HepG2 (cell line): ENCODE measurements around the gene PDZRN4. TPM values are rescaled to one million over a fixed set of nuclear protein-coding genes. Genes with fewer than 3 reads are reported as not detected.

ENCODE experiments used
- ATAC-seq: fragments of 200-7000 bp; cut with Tn5 transposase; 3 replicates; pipeline ENCODE4 v1.9.1; 2020; ENCODE audit warnings: mild to moderate bottlenecking, moderate library complexity
- BruUV-seq: library from RNA; stranded (reverse); fragments of 400-500 nt; replicated peaks from 2 replicates; lab custom pipeline; 2021; lab: Mats Ljungman, UMichigan
- CTCF ChIA-PET: fragments of 300-600 bp; formaldehyde crosslinking; extraction: SDS; loops from one replicate; lab custom pipeline; 2021; ENCODE audit warnings: low total read pairs, inconsistent platforms, low intra/inter-chr PET ratio; lab: Yijun Ruan, JAX
- POLR2A ChIA-PET: fragments of 350-600 bp; sonication (Branson Sonifier 250); formaldehyde crosslinking; loops from one replicate; lab custom pipeline; 2020; ENCODE audit warnings: antibody characterized with exemption, inconsistent platforms; lab: Yijun Ruan, JAX
- DNase-seq: peaks from one replicate; pipeline ENCODE4 v3.0.0-alpha.2; 2015; ENCODE audit warnings: low spot score
- FAIRE-seq: peaks from 3 replicates; lab custom pipeline; 2011; peaks lifted over from hg19 to GRCh38; lab: Jason Lieb, UNC
- H2AFZ ChIP-seq: one replicate; pipeline ENCODE4 v1.6.1; 2011; ENCODE audit warnings: low read length, inconsistent platforms
- H3K27ac ChIP-seq: fragments of 300-600 bp; 3 replicates; pipeline ENCODE4 v1.8.0; 2011; ENCODE audit warnings: mixed run types, mild to moderate bottlenecking, mixed read lengths, low read length, inconsistent platforms; ENCODE audit not compliant: insufficient read depth; ENCODE audit errors: extremely low read length
- H3K27me3 ChIP-seq, 2 experiments: fragments of 200-600 bp in 1 of 2; 2 replicates in 1 of 2; 3 replicates in 1 of 2; pipeline versions ENCODE4 v1.6.0 to v1.8.0; 2011; ENCODE audit warnings: low read length in 2 of 2, mild to moderate bottlenecking in 2 of 2, moderate library complexity in 2 of 2, inconsistent platforms in 1 of 2; ENCODE audit not compliant: insufficient read depth in 2 of 2, control insufficient read depth in 1 of 2
- H3K36me3 ChIP-seq, 2 experiments: fragments of 200-600 bp in 1 of 2; replicated peaks in 1 of 2; 2 replicates in 1 of 2; 3 replicates in 1 of 2; pipeline versions ENCODE4 v1.5.1 to v1.8.0; 2011; ENCODE audit warnings: low read length in 2 of 2, inconsistent platforms in 1 of 2; ENCODE audit not compliant: insufficient read depth in 2 of 2, control insufficient read depth in 1 of 2
- H3K4me1 ChIP-seq: 2 replicates; pipeline ENCODE4 v1.5.1; 2012; ENCODE audit warnings: low read length, inconsistent platforms; ENCODE audit not compliant: insufficient read depth
- H3K4me2 ChIP-seq: 2 replicates; pipeline ENCODE4 v1.6.0; 2011; ENCODE audit warnings: low read depth, low read length, inconsistent platforms
- H3K4me3 ChIP-seq, 3 experiments: fragments of 200-600 bp in 1 of 3; sonication (generic), shearing (Covaris generic) in 1 of 3; replicated peaks in 1 of 3; 2 replicates each; pipeline ENCODE4 v1.5.1; 2011 to 2016; ENCODE audit warnings: low read length in 3 of 3, inconsistent platforms in 2 of 3, low read depth in 2 of 3, mild to moderate bottlenecking in 2 of 3, control low read depth in 1 of 3, mixed read lengths in 1 of 3; ENCODE audit not compliant: insufficient read depth in 1 of 3
- H3K79me2 ChIP-seq: one replicate; pipeline ENCODE4 v1.6.1; 2011; ENCODE audit warnings: low read length, inconsistent platforms; ENCODE audit not compliant: insufficient read depth
- H3K9ac ChIP-seq: 2 replicates; pipeline ENCODE4 v1.6.0; 2011; ENCODE audit warnings: mild to moderate bottlenecking, low read depth, low read length, inconsistent platforms; ENCODE audit not compliant: insufficient read depth
- H3K9me3 ChIP-seq: 2 replicates; pipeline ENCODE4 v1.5.1; 2012; ENCODE audit warnings: mild to moderate bottlenecking, low read length
- H4K20me1 ChIP-seq: 2 replicates; pipeline ENCODE4 v1.6.0; 2011; ENCODE audit warnings: inconsistent platforms, mild to moderate bottlenecking, low read length, moderate library complexity; ENCODE audit not compliant: insufficient read depth
- CREB1 ChIP-seq, 2 experiments: fragments of 450-650 bp in 1 of 2; IDR thresholded peaks; 2 replicates each; pipeline ENCODE4 v1.6.1; 2016 to 2017; ENCODE audit warnings: control low read depth in 1 of 2, mild to moderate bottlenecking in 1 of 2, missing compliant biosample characterization in 1 of 2, missing genetic modification characterization in 1 of 2
- HBP1 ChIP-seq: IDR thresholded peaks from 2 replicates; pipeline ENCODE4 v1.6.1; 2016; ENCODE audit warnings: low read depth, control low read depth
- HOXD1 ChIP-seq: sonication (generic); formaldehyde crosslinking; IDR thresholded peaks from 2 replicates; pipeline ENCODE4 v1.5.0; 2020; ENCODE audit warnings: missing genetic modification reagents
- NFATC3 ChIP-seq: sonication (generic); formaldehyde crosslinking; IDR thresholded peaks from 2 replicates; pipeline ENCODE4 v1.5.1; 2020; ENCODE audit warnings: mild to moderate bottlenecking, missing genetic modification reagents
- SIN3A ChIP-seq: IDR thresholded peaks from 2 replicates; pipeline ENCODE4 v1.6.1; 2011; ENCODE audit warnings: low read depth, mild to moderate bottlenecking, control low read depth, low read length, borderline replicate concordance
- SRF ChIP-seq: IDR thresholded peaks from 2 replicates; pipeline ENCODE4 v1.6.1; 2011; ENCODE audit warnings: mild to moderate bottlenecking, low read depth, low read length, moderate library complexity
- ZNF12 ChIP-seq: sonication (generic); formaldehyde crosslinking; IDR thresholded peaks from 2 replicates; pipeline ENCODE4 v1.5.0; 2020; ENCODE audit warnings: missing genetic modification reagents
- ZNF207 ChIP-seq: fragments of 450-650 bp; IDR thresholded peaks from 2 replicates; pipeline ENCODE4 v1.6.1; 2016; ENCODE audit warnings: antibody characterized with exemption, borderline replicate concordance
- ZNF652 ChIP-seq: IDR thresholded peaks from 2 replicates; pipeline ENCODE4 v1.6.1; 2016; ENCODE audit warnings: low read depth, borderline replicate concordance
- WGBS: methylation state at CpG from one replicate; pipeline ENCODE4 v1.1.6; 2017; ENCODE audit warnings: low lambda C conversion rate; 5-methylcytosine and 5-hydroxymethylcytosine counted together
- in situ Hi-C: cut with HindIII; loops from 2 replicates; pipeline ENCODE4 v1.10.0; 2017; ENCODE audit warnings: low pct_unique_long_range_greater_than_20kb; ENCODE audit not compliant: extremely low pct_ligation_motif_present
- intact Hi-C: fragments of 100-400 bp; cut with micrococcal nuclease; formaldehyde crosslinking; loops from one replicate; pipeline ENCODE4 v1.10.0; 2022; ENCODE audit not compliant: unreplicated experiment
- polyA plus RNA-seq, 8 experiments: library from polyadenylated mRNA; depleted of rRNA in 3 of 8; stranded (reverse) in 7 of 8; unstranded in 1 of 8; fragments of >200 nt; fragmentation: Illumina TruSeq in 4 of 8; extraction: Trizol in 4 of 8; gene quantifications; 2 replicates each; pipeline versions ENCODE4 v1.2.1 to v1.2.3, GENCODE V29; 2011 to 2016; ENCODE audit warnings: low read depth in 4 of 8, missing spikeins in 1 of 8, mixed read lengths in 1 of 8; ENCODE audit not compliant: insufficient read depth in 1 of 8
- total RNA-seq, 5 experiments: library from RNA; depleted of rRNA; stranded (reverse); fragments of >200 nt; fragmentation: Illumina TruSeq; extraction: Trizol; gene quantifications; 2 replicates each; pipeline ENCODE4 v1.2.3, GENCODE V29; 2016; ENCODE audit warnings: low read depth in 1 of 5
- TF ChIP-seq, protein P1 (sequence below): sonication (generic); formaldehyde crosslinking; IDR thresholded peaks from 2 replicates; pipeline ENCODE4 v1.4.0; 2020; ENCODE audit warnings: mild to moderate bottlenecking, low read depth, missing genetic modification reagents
- TF ChIP-seq, protein P2 (sequence below): sonication (generic); formaldehyde crosslinking; IDR thresholded peaks from 2 replicates; pipeline ENCODE4 v1.5.0; 2020; ENCODE audit warnings: missing genetic modification reagents, mild to moderate bottlenecking, borderline replicate concordance

The PDZRN4 gene
- total and polyA plus RNA-seq, 2 of the 13 experiments (the other 11 are each of a cell fraction or from before 2014, with no cell fraction given) = not detected

GRCh38 chr12:41162461-41162860, 25.7 kb upstream of the PDZRN4 start:
- Histone ChIP-seq H3K27ac (no peak overlapping the region), H3K4me3 (no peak overlapping the region), H3K4me2 (no peak overlapping the region), H3K27me3 (no peaks in the 10 kb centered on the region), H2AFZ (no peak overlapping the region), H3K9me3 (no peaks in the 10 kb centered on the region), H4K20me1 (no peaks in the 10 kb centered on the region), H3K4me1 (no peaks in the 10 kb centered on the region), H3K9ac (no peak overlapping the region), H3K36me3 (no peaks in the 10 kb centered on the region), H3K79me2 (no peaks in the 10 kb centered on the region)
- no peak for TF ChIP-seq ZNF207
- TF ChIP-seq ZNF12 = no peak
- peak; percentile 47; the same call in 1 of the 2 replicates for TF ChIP-seq CREB1 (IDR thresholded peaks at IDR 0.05)
- no peak for TF ChIP-seq CREB1 (CRISPR knock-in tag; IDR thresholded peaks at IDR 0.05)
- in situ Hi-C loops (no loop called here), intact Hi-C loops (no loop called here)
- POLR2A ChIA-PET = no interaction called here
- BruUV-seq = no TSS peak
- CTCF ChIA-PET = no interaction called here
- ATAC-seq = no peak
- DNase-seq = no peak
- WGBS = 1% methylated on average over 5 of the region's 5 CpGs
- no peak for FAIRE-seq

- H3K36me3 ChIP-seq = no peaks in the 10 kb centered on the region
- intact Hi-C loops (no loop called here), in situ Hi-C loops (no loop called here)
- H3K9ac ChIP-seq = no peak overlapping the region
- no TSS peak for BruUV-seq
- WGBS = 0% methylated on average over 1 of the region's 1 CpG
- H3K9me3 ChIP-seq = no peaks in the 10 kb centered on the region
- H3K27me3 ChIP-seq = no peaks in the 10 kb centered on the region
- TF ChIP-seq HOXD1 (CRISPR knock-in tag) (no peak), ZNF652 (no peak), NFATC3 (CRISPR knock-in tag) (no peak), HBP1 (CRISPR knock-in tag) (no peak), SIN3A (no peak), SRF (no peak)
- TF ChIP-seq, protein P1, sequence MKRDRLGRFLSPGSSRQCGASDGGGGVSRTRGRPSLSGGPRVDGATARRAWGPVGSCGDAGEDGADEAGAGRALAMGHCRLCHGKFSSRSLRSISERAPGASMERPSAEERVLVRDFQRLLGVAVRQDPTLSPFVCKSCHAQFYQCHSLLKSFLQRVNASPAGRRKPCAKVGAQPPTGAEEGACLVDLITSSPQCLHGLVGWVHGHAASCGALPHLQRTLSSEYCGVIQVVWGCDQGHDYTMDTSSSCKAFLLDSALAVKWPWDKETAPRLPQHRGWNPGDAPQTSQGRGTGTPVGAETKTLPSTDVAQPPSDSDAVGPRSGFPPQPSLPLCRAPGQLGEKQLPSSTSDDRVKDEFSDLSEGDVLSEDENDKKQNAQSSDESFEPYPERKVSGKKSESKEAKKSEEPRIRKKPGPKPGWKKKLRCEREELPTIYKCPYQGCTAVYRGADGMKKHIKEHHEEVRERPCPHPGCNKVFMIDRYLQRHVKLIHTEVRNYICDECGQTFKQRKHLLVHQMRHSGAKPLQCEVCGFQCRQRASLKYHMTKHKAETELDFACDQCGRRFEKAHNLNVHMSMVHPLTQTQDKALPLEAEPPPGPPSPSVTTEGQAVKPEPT (CRISPR knock-in tag) = no peak
- TF ChIP-seq, protein P2, sequence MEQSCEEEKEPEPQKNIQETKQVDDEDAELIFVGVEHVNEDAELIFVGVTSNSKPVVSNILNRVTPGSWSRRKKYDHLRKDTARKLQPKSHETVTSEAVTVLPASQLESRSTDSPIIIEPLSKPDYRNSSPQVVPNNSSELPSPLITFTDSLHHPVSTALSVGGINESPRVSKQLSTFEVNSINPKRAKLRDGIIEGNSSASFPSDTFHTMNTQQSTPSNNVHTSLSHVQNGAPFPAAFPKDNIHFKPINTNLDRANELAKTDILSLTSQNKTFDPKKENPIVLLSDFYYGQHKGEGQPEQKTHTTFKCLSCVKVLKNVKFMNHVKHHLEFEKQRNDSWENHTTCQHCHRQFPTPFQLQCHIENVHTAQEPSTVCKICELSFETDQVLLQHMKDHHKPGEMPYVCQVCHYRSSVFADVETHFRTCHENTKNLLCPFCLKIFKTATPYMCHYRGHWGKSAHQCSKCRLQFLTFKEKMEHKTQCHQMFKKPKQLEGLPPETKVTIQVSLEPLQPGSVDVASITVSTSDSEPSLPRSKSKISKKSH (CRISPR knock-in tag) = no peak
- no peak overlapping the region for H2AFZ ChIP-seq
- ATAC-seq = no peak
- H3K4me3 ChIP-seq = no peak overlapping the region
- no peaks in the 10 kb centered on the region for H4K20me1 ChIP-seq
- no peak for FAIRE-seq
- H3K4me2 ChIP-seq = no peak overlapping the region
- no peaks in the 10 kb centered on the region for H3K4me1 ChIP-seq
- DNase-seq = no peak
- CTCF ChIA-PET = no interaction called here
- H3K79me2 ChIP-seq = no peaks in the 10 kb centered on the region
- H3K27ac ChIP-seq = no peak overlapping the region
- POLR2A ChIA-PET = no interaction called here
Measured at GRCh38 chr12:41167701-41168100, 20.4 kb upstream of the PDZRN4 start.
